Retinal pigment epithelial cell (primary cell): ENCODE measurements around the gene CHSY1.
"Not testable (repeated sequence)": the region's sequence is repeated elsewhere in the genome, so short reads cannot be mapped to it uniquely, and the experiment has no call there.

ENCODE experiments used
- DNase-seq: peaks from one replicate; pipeline ENCODE4 v3.0.0-alpha.2; 2010; ENCODE audit warnings: low read depth
- H3K4me3 ChIP-seq: 2 replicates; pipeline ENCODE4 v1.5.1; 2011; ENCODE audit warnings: mild to moderate bottlenecking, low read length, control low read depth, moderate library complexity
- CTCF ChIP-seq: conservative IDR thresholded peaks from 2 replicates; pipeline ENCODE4 v1.5.1; 2011; ENCODE audit warnings: low read depth, low read length, control low read depth, inconsistent platforms

Gene CHSY1

DNA sequence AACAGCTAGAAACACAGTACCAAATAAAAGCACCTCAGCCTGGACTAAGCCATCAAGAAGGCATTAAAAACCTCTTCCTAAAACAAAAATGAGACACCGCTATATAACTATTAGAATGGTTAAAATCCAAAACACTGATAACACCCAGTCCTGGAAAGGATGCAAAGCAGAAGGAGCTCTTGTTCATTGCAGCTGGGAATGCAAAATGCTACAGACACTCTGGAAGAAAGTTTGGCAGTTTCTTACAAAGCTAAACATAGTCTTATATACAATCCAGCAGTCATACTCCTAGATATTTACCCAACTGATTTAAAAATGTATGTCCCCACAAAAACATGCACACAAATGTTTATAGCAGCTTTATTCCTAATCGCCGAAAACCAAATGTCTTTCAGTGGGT, 35.7 kb downstream of the CHSY1 start:
- no peak overlapping the region for H3K4me3 ChIP-seq
- no peak for DNase-seq
- TF ChIP-seq CTCF = no peak

DNA sequence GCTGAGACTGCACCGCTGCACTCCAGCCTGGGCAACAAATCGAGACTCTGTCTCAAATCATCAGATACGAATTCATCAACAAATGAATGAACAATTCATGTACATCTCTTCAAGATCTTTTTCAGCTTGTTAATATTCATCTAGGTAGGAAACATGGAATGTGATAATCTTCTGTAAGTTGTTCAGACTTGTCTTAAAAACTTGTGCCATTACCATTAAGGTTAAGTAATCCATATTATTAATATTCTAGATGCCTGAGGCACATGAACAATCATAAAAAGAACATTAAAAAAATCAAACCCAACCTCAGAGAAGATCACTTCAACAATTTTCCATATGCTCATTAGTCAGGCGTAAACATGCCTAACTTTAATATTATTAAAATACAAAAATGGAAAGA, 36.2 kb downstream of the CHSY1 start:
- TF ChIP-seq CTCF = no peak
- no peak for DNase-seq
- no peak overlapping the region for H3K4me3 ChIP-seq

- not testable (repeated sequence) for H3K4me3 ChIP-seq, DNase-seq
These were observed 37.3 kb downstream of the CHSY1 start for GRCh38 chr15:101214435-101215097.

- DNase-seq = no peak
- no peak overlapping the region for H3K4me3 ChIP-seq
- TF ChIP-seq CTCF = no peak
These were observed 38.3 kb downstream of the CHSY1 start for GRCh38 chr15:101213570-101213969.

DNA sequence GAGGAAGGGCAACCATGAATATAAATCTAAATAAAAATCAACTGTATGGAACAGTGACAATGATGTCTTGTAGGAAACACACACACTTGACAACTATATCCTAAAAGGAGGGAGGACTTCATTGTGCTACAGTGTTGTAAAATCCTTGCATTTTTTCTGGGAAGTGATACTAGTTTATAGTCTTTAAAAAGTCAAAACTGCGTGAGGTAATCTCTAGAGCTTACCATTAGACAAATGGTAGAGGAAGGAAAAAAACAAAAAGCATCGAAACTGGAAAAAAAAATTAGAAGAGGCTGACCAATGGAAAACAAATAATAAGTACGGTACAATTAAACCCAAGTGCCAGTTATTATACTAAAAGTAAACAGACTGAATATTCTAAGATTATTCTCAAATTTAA, 38.7 kb downstream of the CHSY1 start:
- no peak overlapping the region for H3K4me3 ChIP-seq
- TF ChIP-seq CTCF = no peak
- no peak for DNase-seq

GRCh38 chr15:101211897-101212296, 40.0 kb downstream of the CHSY1 start:
- no peak overlapping the region for H3K4me3 ChIP-seq
- no peak for TF ChIP-seq CTCF
- DNase-seq = no peak

GRCh38 chr15:101210466-101210865, 41.4 kb downstream of the CHSY1 start:
- no peak for TF ChIP-seq CTCF
- DNase-seq = no peak
- H3K4me3 ChIP-seq = no peak overlapping the region
